HG02610 (cell line): Measurements from ENCODE around the gene FAN1.

Experiments
- ATAC-seq: cut with Tn5 transposase; IDR thresholded peaks from one replicate; pipeline ENCODE4 v1.9.1; 2021; ENCODE audit warnings: mild to moderate bottlenecking, moderate library complexity; ENCODE audit not compliant: unreplicated experiment

Gene FAN1

GRCh38 chr15:30954674-30955073 is 51.0 kb downstream of the FAN1 start:
- ATAC-seq: no peak

GRCh38 chr15:30956216-30957124 is 52.8 kb downstream of the FAN1 start:
- no peak for ATAC-seq

- no peak for ATAC-seq
Observed at GRCh38 chr15:30958219-30958618, 54.5 kb downstream of the FAN1 start.

- no peak for ATAC-seq
Observed at GRCh38 chr15:30962079-30962478, 58.4 kb downstream of the FAN1 start.

GRCh38 chr15:30962659-30963058 is 58.9 kb downstream of the FAN1 start:
- no peak for ATAC-seq

- no peak for ATAC-seq
Observed at GRCh38 chr15:30963681-30964080, 60.0 kb downstream of the FAN1 start.

- ATAC-seq: no peak
Observed at GRCh38 chr15:30969724-30970123, 66.0 kb downstream of the FAN1 start.

- no peak for ATAC-seq
Observed at GRCh38 chr15:30973379-30973778, 69.7 kb downstream of the FAN1 start.

- ATAC-seq: no peak
Observed at GRCh38 chr15:30974112-30974511, 70.4 kb downstream of the FAN1 start.

- no peak for ATAC-seq
Observed at GRCh38 chr15:30978328-30978727, 74.6 kb downstream of the FAN1 start.

GRCh38 chr15:30979457-30979856 is 75.7 kb downstream of the FAN1 start:
- no peak for ATAC-seq

- ATAC-seq: no peak
Observed at GRCh38 chr15:30984118-30984517, 80.4 kb downstream of the FAN1 start.

GRCh38 chr15:30984542-30984941 is 80.8 kb downstream of the FAN1 start:
- no peak for ATAC-seq

GRCh38 chr15:30985081-30985531 is 81.4 kb downstream of the FAN1 start:
- ATAC-seq: no peak

- no peak for ATAC-seq
Observed at GRCh38 chr15:30990036-30990435, 86.3 kb downstream of the FAN1 start.

GRCh38 chr15:30990446-30991254 is 86.9 kb downstream of the FAN1 start:
- ATAC-seq: no peak

GRCh38 chr15:30991255-30992235 is 87.8 kb downstream of the FAN1 start, which contains the start of gene MTMR10:
Gene MTMR10 (minus strand): TSS chr15:30991628. CDS start chr15:30991506, 122 bp downstream.
- ATAC-seq: peak; percentile 85

- ATAC-seq: no peak
Observed at GRCh38 chr15:30992249-30992864, 88.6 kb downstream of the FAN1 start.
